Heart right ventricle (tissue), 16 donors: ENCODE data around the gene NUP210. TPM values are rescaled to one million over a fixed set of nuclear protein-coding genes. Genes with fewer than 3 reads are reported as not detected.
"Not testable (repeated sequence)": the region's sequence is repeated elsewhere in the genome, so short reads cannot be mapped to it uniquely, and the experiment has no call there.

Experiments used
- ATAC-seq, 8 donors: fragments of 200-7000 bp; cut with Tn5 transposase; one replicate each; pipeline ENCODE4 v1.9.1; 2020; ENCODE audit warnings: mild to moderate bottlenecking in 8 of 8, moderate library complexity in 8 of 8, moderate number of reproducible peaks in 1 of 8
- DNase-seq, 2 donors: peaks; one replicate each; pipeline ENCODE4 v3.0.0-alpha.2; 2020
- H3K27ac ChIP-seq, 10 donors: fragments of 200-600 bp; sonication (generic) in 2 of 10; one replicate each; pipeline versions ENCODE4 v1.5.0 to v1.8.0; 2020 to 2022; ENCODE audit warnings: mild to moderate bottlenecking in 3 of 10
- H3K27me3 ChIP-seq, 7 donors: fragments of 200-600 bp; one replicate each; pipeline ENCODE4 v1.8.0; 2021 to 2022; ENCODE audit warnings: mild to moderate bottlenecking in 2 of 7
- H3K36me3 ChIP-seq, 9 donors: fragments of 200-600 bp; sonication (generic) in 1 of 9; one replicate each; pipeline versions ENCODE4 v1.5.0 to v1.8.0; 2020 to 2022; ENCODE audit warnings: mild to moderate bottlenecking in 2 of 9
- H3K4me1 ChIP-seq, 9 donors: fragments of 200-600 bp; sonication (generic) in 1 of 9; one replicate each; pipeline versions ENCODE4 v1.5.0 to v1.8.0; 2020 to 2022; ENCODE audit warnings: mild to moderate bottlenecking in 4 of 9
- H3K4me3 ChIP-seq, 10 donors: fragments of 200-600 bp; sonication (generic) in 2 of 10; one replicate each; pipeline versions ENCODE4 v1.5.0 to v1.8.0; 2020 to 2022; ENCODE audit warnings: mild to moderate bottlenecking in 7 of 10, moderate library complexity in 2 of 10
- H3K9me3 ChIP-seq, 11 donors: fragments of 200-600 bp in 10 of 11; sonication (generic) in 2 of 11; one replicate each; pipeline versions ENCODE4 v1.5.0 to v1.8.0; 2013 to 2022; ENCODE audit warnings: mild to moderate bottlenecking in 2 of 11, control low read depth in 1 of 11, moderate library complexity in 1 of 11
- CTCF ChIP-seq, 9 donors: fragments of 200-600 bp; sonication (generic) in 2 of 9; IDR thresholded peaks; one replicate each; pipeline versions ENCODE4 v1.5.0 to v1.8.0; 2021 to 2022; ENCODE audit warnings: antibody characterized with exemption in 9 of 9, mild to moderate bottlenecking in 5 of 9, moderate library complexity in 1 of 9
- WGBS, 2 donors: extraction: QIAGEN DNeasy Blood & Tissue Kit; methylation state at CpG; one replicate each; pipeline ENCODE4 v1.1.7; 2013; ENCODE audit warnings: inconsistent platforms in 1 of 2; 5-methylcytosine and 5-hydroxymethylcytosine counted together
- intact Hi-C, 10 donors: fragments of 100-400 bp; cut with DNase I; formaldehyde crosslinking; loops; one replicate each; pipeline versions ENCODE4 v1.11.1 to v1.14.2; 2022
- polyA plus RNA-seq, 2 donors: library from polyadenylated mRNA; stranded (reverse); fragments of 200-250 nt; gene quantifications; one replicate each; pipeline ENCODE4 v1.2.3, GENCODE V29; 2013
- total RNA-seq, 10 donors: library from RNA; stranded (reverse); fragmentation: NEBNext Ultra II Directional in 3 of 10; extraction: Animal tissue kit (Norgen Biotek cat#: 25700) in 3 of 10; gene quantifications; one replicate each; pipeline versions ENCODE4 v1.2.1 to v1.2.4, GENCODE V29; 2021 to 2023
- donor health status: Arrhythmogenic right ventricular cardiomyopathy.
- donor health status: ischemic (EF 13 %, LVEDD 7.1; RV severe dilation, severe dysfunction).
- donor health status: healthy with polysubstance abuse.
- donor health status: DM: no; HTN: yes; CAD: no.
- donor health status: DM: no; HTN: no; CAD: no.
- donor health status: ischemic (EF 25% LVEDD 6.9; RV normal size, moderate dysfunction).
- donor health status: ischemic (EF 25% LVEDD 5.7; RV mildly dilated, moderate dysfunction).
- donor health status: healthy.
- donor health status: DM: yes; HTN: yes; CAD: no.
- donor health status: Ischemic cardiomyopathy.
- donor health status: ischemic (EF 35%, LVEDD 5.7; RV mildly dilated, moderate dysfunction).
- donor health status: nonischemic (EF 11% LVEDD 7.7; RV severe dilation, severe dysfunction).
- donor health status: DM: yes; HTN: yes; CAD: no.
- donor health status: PGD.
- donor health status: ischemic (EF 29% LVEDD 5.4; RV normal size, mild dysfunction).
- donor health status: nonischemic (EF 23%, LVEDD 6.1; RV moderate dilation, normal function).

Gene NUP210
- total and polyA plus RNA-seq, 12 donors = 0.84 to 7.2 (median 2.5) TPM

DNA sequence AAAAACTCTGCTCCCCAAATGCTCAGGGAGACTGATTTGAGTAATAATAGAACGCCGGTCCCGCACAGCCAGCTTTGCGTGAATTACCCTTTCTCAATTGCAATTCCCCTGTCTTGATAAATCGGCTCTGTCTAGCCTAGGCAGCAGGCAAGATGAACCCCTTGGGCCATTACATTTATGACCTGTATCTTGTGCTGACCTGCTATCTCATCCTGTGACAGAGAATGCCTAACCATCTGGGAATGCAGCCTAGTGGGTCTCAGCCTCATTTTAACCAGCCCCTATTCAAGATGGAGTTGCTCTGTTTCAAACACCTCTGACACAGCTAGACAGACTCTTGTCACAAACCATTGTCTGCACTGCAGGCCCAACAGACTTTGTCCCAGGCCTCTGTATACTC is 13.8 kb upstream of the NUP210 start:
- peaks cover 0 to 11% (median 0%) of the 10 kb centered on the region in 11 donors for H3K9me3 ChIP-seq
- peaks cover 0 to 10% (median 0%) of the 10 kb centered on the region in 7 donors for H3K27me3 ChIP-seq
- WGBS, 2 donors = 76 to 86% methylated on average over 5 of the region's 5 CpGs
- intact Hi-C loops = no loop called here
- ATAC-seq = no peak
- H3K4me3 ChIP-seq = no peak overlapping the region
- TF ChIP-seq CTCF (IDR thresholded peaks at IDR 0.05) = no peak
- no peaks in the 10 kb centered on the region for H3K36me3 ChIP-seq
- no peak for DNase-seq
- no peaks in the 10 kb centered on the region for H3K4me1 ChIP-seq
- no peak overlapping the region for H3K27ac ChIP-seq

GRCh38 chr3:13432093-13432492 is 12.0 kb upstream of the NUP210 start:
- no peak overlapping the region for H3K27ac ChIP-seq

DNA sequence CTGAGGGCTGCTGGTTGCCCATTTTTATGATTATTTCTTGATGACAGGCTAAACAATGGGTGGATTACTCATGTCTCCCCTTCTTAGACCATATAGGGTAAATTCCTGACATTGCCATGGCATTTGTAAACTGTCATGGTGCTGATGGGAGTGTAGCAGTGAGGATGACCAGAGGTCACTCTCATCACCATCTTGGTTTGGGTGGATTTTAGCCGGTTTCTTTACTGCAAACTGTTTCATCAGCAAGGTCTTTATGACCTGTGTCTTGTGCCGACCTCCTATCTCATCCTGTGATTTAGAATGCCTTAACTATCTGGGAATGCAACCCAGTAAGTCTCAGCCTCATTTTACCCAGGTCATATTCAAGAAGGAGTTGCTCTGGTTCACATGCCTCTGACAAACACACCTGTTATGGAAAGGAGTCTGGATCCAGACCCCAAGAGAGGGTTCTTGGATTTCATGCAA is 10.3 kb upstream of the NUP210 start:
- H3K4me3 ChIP-seq, ATAC-seq, H3K27ac ChIP-seq, intact Hi-C loops, DNase-seq, H3K4me1 ChIP-seq, H3K36me3 ChIP-seq, H3K27me3 ChIP-seq: not testable (repeated sequence)
- H3K9me3 ChIP-seq = peaks cover 0 to 11% (median 0%) of the 10 kb centered on the region in 11 donors
- WGBS, 2 donors = 58 to 72% methylated on average over 2 of the region's 2 CpGs

More at GRCh38 chr3:13432093-13432492, 12.0 kb upstream of the NUP210 start:
- intact Hi-C loops = no loop called here
- H3K36me3 ChIP-seq = no peaks in the 10 kb centered on the region
- H3K4me3 ChIP-seq = no peak overlapping the region
- H3K4me1 ChIP-seq = no peaks in the 10 kb centered on the region
- no peak for DNase-seq
- WGBS, 2 donors = 89 to 98% methylated on average over 1 of the region's 1 CpG
- peaks cover 0 to 8% (median 0%) of the 10 kb centered on the region in 7 donors for H3K27me3 ChIP-seq
- TF ChIP-seq CTCF (IDR thresholded peaks at IDR 0.05) = no peak
- H3K9me3 ChIP-seq = peaks cover 0 to 11% (median 0%) of the 10 kb centered on the region in 11 donors
- no peak for ATAC-seq

DNA sequence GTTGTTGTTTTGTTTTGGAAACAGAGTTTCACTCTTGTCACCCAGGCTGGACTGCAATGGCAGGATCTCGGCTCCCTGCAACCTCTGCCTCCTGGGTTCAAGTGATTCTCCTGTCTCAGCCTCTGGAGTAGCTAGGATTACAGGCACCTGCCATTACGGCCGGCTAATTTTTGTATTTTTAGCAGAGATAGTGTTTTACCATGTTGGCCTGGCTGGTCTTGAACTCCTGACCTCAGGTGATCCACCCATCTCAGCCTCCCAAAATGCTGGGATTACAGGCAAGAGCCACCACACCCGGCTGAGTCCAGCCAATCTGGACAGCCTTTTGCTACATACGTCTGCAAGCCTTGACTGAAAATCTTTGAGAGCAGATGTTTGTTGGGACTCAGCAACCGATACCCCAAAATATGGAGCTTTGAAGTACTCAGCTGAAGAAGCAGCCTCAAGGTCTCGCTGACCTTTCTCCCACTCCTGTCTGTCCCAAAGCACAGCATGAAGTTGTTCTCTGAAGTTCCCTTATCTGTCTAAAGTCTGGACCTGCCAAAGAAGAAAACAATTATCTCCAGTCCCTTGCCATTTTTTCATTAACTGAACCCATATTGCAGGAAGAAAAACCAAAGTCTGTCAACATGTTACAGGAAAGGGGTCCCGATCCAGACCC is 9.6 kb upstream of the NUP210 start:
- H3K4me3 ChIP-seq = no peak overlapping the region
- intact Hi-C loops = no loop called here
- H3K36me3 ChIP-seq = no peaks in the 10 kb centered on the region
- H3K4me1 ChIP-seq = no peaks in the 10 kb centered on the region
- 73 to 83% methylated on average over 8 of the region's 8 CpGs for WGBS, 2 donors
- H3K27me3 ChIP-seq = peaks cover 0 to 3% (median 0%) of the 10 kb centered on the region in 7 donors
- TF ChIP-seq CTCF (IDR thresholded peaks at IDR 0.05) = no peak
- no peak for DNase-seq
- H3K9me3 ChIP-seq = peaks cover 0 to 11% (median 0%) of the 10 kb centered on the region in 11 donors
- no peak overlapping the region for H3K27ac ChIP-seq
- no peak for ATAC-seq

DNA sequence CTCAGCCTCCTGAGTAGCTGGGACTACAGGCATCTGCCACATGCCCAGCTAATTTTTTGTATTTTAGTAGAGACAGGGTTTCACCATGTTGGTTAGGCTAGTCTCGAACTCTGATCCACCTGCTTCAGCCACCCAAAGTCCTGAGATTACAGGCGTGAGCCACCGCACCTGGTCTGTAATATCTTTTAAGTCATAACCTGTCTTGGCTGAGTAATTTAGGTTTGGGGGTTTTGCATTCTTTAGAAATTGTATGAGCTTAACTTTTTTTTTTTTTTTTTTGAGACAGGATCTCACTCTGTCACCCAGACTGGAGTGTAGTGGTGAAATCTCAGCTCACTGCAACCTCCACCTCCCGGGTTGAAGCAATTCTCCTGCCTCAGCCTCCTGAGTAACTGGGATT is 8.6 kb upstream of the NUP210 start:
- WGBS, 2 donors = 83 to 92% methylated on average over 4 of the region's 4 CpGs
- H3K27ac ChIP-seq = peak overlapping the region in 1 of 10 donors; percentile 41
- DNase-seq, H3K4me3 ChIP-seq, ATAC-seq, H3K27me3 ChIP-seq, H3K36me3 ChIP-seq, intact Hi-C loops, H3K4me1 ChIP-seq: not testable (repeated sequence)
- H3K9me3 ChIP-seq = peaks cover 0 to 11% (median 0%) of the 10 kb centered on the region in 11 donors
